ACHN (cell line): Measurements from ENCODE around the gene PHF21B.
"Not testable (repeated sequence)": the region's sequence is repeated elsewhere in the genome, so short reads cannot be mapped to it uniquely, and the experiment has no call there.

Source experiments
- DNase-seq: peaks from one replicate; pipeline ENCODE4 v3.0.0-alpha.2; 2015
- in situ Hi-C: cut with HindIII; loops from 2 replicates; pipeline ENCODE4 v1.10.0; 2017; ENCODE audit warnings: low sequenced_read_pairs, low pct_ligation_motif_present, low pct_unique_long_range_greater_than_20kb

Gene PHF21B

GRCh38 chr22:45009606-45010531 lies at the start of gene PHF21B:
Gene PHF21B (minus strand): TSS chr22:45010005. CDS start chr22:45009549, 456 bp downstream.
- in situ Hi-C loops, result no loop called here
- DNase-seq, result peak; percentile 74

GRCh38 chr22:45059296-45059695 lies 49.5 kb upstream of the PHF21B start:
- in situ Hi-C loops, result no loop called here
- DNase-seq, result no peak

DNA sequence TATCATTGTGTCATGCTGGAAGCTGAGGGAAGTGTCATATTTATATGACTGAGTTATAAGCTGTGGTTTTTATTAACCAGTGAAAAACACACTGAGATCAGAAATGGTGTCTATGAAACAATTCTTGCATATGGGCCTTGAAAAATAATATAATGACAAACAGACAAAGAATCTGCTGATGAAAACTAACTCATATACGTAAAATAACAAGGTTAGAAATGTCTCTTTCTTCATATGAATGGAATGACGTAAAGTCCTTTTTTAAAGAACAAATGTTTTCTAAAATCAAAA lies 48.8 kb upstream of the PHF21B start:
- in situ Hi-C loops, result no loop called here
- DNase-seq, result no peak

- DNase-seq, result no peak
Measured at GRCh38 chr22:45055936-45056335, 46.1 kb upstream of the PHF21B start.

DNA sequence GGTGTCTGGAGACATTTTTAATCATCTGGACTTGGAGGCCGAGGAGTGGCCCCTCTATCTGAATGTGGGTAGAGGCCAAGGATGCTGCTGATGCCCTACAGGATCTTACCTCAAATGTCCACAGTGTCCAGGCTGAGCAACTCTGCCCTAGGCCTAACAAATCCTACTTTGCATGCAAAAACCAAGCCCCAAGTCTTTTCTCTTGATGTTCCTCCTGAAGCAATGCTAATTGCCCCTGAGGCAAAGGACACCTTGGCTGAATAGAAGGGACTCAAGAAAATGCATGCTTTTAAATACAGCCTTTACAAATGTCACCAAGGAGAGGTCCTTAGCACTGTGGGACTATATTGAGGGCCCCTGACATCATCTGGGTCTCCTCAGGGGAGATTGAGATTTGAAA lies 43.8 kb upstream of the PHF21B start:
- in situ Hi-C loops, result no loop called here
- no peak for DNase-seq

More at GRCh38 chr22:45055936-45056335, 46.1 kb upstream of the PHF21B start:
- in situ Hi-C loops, result no loop called here

- no peak for DNase-seq
- in situ Hi-C loops, result no loop called here
Measured at GRCh38 chr22:45053094-45053493, 43.3 kb upstream of the PHF21B start.

- in situ Hi-C loops, DNase-seq: not testable (repeated sequence)
Measured at GRCh38 chr22:45052665-45053064, 42.9 kb upstream of the PHF21B start.

GRCh38 chr22:45051946-45052345 lies 42.1 kb upstream of the PHF21B start:
- DNase-seq, result no peak
- in situ Hi-C loops, result no loop called here

- in situ Hi-C loops, result no loop called here
- no peak for DNase-seq
Measured at GRCh38 chr22:45051419-45051818, 41.6 kb upstream of the PHF21B start.

DNA sequence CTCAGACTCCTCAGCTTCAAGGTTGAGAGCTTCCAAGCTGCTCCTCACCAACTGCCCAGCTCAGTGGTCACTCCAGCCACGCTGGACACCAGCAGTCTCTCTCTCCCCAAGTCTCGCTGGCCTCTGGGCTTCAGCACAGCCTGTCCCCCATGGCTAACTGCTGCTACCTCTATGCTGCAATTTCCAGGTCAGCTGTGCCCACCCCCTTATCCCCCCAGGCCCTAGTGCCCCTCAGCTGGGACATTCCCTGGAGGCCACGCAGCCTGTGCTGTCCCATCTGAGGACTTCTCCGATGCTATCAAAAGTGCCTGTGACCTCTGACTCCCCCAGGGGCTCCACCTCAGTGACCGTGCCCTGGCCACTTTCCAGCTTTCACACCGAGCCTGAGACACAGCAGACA lies 37.5 kb upstream of the PHF21B start:
- in situ Hi-C loops, result no loop called here
- no peak for DNase-seq

- no peak for DNase-seq
- in situ Hi-C loops, result no loop called here
Measured at GRCh38 chr22:45045208-45045607, 35.4 kb upstream of the PHF21B start.

DNA sequence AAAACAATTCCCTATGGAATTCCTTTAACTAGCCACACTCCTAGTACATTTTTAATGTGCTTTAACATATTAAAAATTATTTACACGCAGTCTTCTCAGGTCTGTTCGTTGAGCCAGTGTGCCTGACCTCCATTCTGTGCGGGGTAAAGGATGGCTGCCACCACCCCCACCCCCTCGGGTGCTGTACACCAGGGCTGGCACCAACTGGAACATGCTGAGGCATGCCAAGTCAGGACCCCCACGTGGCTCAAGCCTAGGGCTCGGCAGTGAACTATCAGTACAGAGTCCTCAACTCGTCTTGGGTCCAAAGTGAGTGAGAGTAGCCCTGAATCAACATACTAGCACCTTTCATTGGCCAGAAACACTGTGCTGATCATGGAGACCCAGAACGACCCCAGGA lies 32.5 kb upstream of the PHF21B start:
- in situ Hi-C loops, result no loop called here

DNA sequence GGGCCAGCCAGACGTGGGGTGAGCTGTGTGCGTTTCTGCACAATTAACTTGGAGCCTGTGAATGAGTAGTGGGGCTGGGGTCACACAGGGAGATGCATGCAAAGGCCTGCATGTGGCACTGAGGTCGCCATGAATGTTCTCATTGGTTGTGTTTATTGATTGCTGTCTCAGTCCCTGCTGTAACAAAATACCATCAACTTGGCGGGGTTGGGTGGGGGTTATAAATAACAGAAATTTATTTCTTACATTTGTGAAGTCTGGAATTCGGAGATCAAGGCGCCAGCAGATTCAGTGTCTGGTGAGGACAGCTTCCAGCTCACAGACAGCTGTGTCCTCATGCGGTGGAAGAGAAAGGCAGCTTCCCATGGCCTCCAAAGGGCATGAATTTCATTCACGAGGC lies 29.3 kb upstream of the PHF21B start:
- in situ Hi-C loops, result no loop called here
- no peak for DNase-seq

More for the DNA sequence above, 32.5 kb upstream of the PHF21B start:
- no peak for DNase-seq

DNA sequence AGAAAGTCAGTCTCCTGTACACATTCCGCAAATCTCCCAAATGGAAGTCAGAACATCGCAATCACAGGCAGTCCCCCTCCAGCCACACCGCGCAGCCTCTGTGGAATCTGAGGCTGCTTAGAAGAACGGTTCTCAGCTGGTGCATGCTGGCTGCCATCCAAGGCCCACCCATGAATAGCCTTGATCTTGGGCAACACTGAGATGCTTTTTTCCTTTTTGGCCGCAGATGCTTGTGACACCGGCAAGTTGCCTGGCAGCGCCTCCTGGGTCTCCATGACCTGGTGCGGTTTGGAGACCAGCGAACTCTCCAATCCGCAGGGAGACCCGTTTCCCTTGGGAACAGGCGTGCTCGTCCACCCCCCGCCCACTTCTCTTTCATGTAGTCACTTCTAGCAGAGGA lies 26.3 kb upstream of the PHF21B start:
- in situ Hi-C loops, result no loop called here
- no peak for DNase-seq

DNA sequence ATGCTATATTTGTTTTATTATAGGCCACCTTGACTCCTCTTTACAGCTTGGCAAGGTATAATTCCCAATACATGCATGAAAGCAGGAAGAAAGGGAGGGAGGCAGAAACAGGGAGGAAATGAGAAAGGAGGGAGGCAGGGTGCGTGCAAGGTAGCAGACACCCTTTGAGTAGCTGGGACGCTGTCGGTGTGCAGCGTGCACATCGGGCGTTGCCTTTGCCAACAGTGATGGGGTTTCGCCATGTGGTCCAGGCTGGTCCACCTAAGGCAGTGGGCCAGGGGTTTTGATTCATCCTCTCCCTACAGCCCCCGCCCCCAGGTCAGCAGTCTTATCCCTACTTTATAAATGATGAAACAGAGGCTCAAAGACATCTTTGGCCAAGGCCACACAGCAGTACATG lies 25.0 kb upstream of the PHF21B start:
- no peak for DNase-seq
- in situ Hi-C loops, result no loop called here

- in situ Hi-C loops, result no loop called here
- no peak for DNase-seq
Measured at GRCh38 chr22:45034156-45034555, 24.4 kb upstream of the PHF21B start.

GRCh38 chr22:45033136-45033535 lies 23.3 kb upstream of the PHF21B start:
- DNase-seq, result no peak
- in situ Hi-C loops, result no loop called here

DNA sequence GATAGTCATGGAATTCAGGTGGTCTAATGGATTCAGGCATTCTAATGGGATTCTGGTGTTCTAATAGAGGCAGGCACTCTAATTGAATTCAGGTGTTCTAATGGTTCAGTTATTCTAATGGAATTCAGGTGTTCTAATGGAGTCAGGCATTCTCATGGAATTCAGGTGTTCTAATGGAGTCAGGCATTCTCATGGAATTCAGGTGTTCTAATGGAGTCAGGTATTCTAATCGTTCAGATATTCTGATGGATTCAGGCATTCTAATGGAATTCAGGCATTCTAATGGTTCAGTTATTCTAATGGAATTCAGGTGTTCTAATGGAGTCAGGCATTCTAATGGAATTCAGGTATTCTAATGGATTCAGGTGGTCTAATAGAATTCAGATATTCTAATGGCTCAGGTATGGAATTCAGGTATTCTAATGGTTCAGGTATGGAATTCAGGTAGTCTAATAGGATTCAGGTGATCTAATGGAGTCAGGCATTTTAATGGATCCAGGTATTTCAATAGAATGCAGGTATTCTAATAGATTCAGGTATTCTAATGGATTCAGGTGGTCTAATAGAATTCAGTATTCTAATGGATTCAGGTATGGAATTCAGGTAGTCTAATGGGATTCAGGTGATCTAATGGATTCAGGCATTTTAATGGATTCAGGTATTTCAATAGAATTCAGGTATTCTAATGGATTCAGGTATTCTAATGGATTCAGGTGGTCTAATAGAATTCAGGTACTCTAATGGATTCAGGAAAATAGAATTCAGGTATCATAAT lies 22.0 kb upstream of the PHF21B start:
- in situ Hi-C loops, result no loop called here
- DNase-seq, result no peak

GRCh38 chr22:45029501-45029900 lies 19.7 kb upstream of the PHF21B start:
- no peak for DNase-seq
- in situ Hi-C loops, result no loop called here

DNA sequence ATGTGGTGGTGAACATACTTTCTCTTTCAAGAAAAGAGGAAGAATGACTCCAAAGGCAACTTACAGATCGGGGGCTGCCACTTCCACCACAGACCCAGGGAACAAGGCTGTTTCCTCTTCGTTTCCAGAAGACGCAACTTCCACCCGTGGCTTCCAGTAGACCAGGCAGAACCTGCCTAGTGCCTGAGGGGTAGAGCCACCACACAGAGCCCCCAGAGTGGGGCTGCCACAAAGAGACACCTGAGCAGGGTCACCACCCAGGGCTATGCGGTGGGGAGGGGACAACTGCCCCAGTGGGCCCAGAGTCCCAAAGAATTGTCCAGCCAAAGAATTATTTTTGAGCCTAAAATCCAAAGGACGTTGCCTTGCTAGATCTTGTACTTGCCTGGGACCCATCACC lies 16.7 kb upstream of the PHF21B start:
- in situ Hi-C loops, result no loop called here
- DNase-seq, result no peak
